ENCODE measurements around the gene NHEJ1.

NHEJ1 gene, protein sequence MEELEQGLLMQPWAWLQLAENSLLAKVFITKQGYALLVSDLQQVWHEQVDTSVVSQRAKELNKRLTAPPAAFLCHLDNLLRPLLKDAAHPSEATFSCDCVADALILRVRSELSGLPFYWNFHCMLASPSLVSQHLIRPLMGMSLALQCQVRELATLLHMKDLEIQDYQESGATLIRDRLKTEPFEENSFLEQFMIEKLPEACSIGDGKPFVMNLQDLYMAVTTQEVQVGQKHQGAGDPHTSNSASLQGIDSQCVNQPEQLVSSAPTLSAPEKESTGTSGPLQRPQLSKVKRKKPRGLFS

GRCh38 chr2:219160186-219161017, at the start of gene NHEJ1:
Gene NHEJ1 (minus strand): TSS chr2:219160815. CDS start chr2:219158362, 2,453 bp downstream.
- H3K27ac ChIP-seq (ENCODE audit: low read length), result peak within 1 kb of the TSS; percentile 62
- H3K36me3 ChIP-seq (ENCODE audit: control insufficient read depth in 2 of 2, insufficient read depth in 2 of 2, low read length in 2 of 2), result peaks cover 3 to 15% of the 10 kb centered on the region in 2 donors
- H3K4me3 ChIP-seq (ENCODE audit: low read length in 2 of 2), result peak within 1 kb of the TSS; percentile 42 to 87
- H3K9me3 ChIP-seq (ENCODE audit: control insufficient read depth in 2 of 2, low read length in 2 of 2), result no peaks in the 10 kb centered on the region
- no peaks in the 10 kb centered on the region for H3K27me3 ChIP-seq (ENCODE audit: control insufficient read depth in 1 of 2, insufficient read depth in 2 of 2, low read length in 2 of 2)
- H3K4me1 ChIP-seq (ENCODE audit: control insufficient read depth, insufficient read depth, low read length), result peaks cover 14% of the 10 kb centered on the region
- H3K9ac ChIP-seq (ENCODE audit: low read length in 2 of 2), result peak within 1 kb of the TSS; percentile 17 to 74

DNA sequence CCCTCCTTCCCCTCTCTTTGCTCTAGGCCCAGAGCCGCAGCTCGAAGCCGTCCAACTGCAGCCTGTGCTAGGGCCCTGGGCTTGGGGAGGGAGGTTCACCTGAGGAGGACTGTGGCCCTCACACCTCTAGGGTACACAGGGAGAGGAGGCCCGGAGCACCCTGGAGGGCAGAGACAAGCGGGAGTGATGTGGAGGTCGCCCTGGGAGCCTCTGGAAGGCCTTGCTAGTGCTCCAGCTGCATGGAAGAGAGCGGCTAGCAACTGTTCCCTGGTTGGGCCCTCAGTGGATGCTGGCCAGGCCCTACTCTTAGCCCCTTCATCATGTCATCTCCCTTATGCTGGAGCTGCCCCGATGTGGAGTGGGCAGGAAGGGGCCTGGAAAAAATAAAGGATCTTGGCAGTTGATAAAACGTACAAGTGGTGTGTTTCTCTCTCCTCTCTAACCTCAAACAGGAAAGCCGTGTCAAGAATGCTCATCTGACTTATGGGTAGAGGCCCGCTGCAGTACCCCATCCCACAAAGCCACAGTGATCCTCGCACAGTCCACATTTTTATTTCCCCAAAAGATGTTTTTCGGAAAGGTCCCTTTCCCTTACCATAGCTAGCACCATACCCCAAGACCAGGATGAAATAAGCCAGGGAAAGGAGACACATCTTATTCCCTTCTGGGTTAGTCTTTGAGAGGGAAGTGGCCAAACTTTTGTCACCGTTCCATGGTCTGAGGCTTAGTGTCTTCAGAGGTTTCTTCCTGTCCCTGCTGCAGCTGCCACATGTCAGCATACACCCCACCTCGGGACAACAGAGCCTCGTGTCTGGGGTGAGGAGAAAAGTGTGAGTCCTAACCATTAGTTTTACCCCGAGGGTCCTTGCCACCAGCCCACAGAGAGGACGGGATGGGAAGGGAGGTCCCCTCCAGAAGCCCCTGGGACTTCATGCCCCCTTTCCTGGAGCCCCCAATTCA, 48.9 kb upstream of the NHEJ1 start:
- H3K27ac ChIP-seq (ENCODE audit: low read length), result no peak overlapping the region
- H3K4me3 ChIP-seq (ENCODE audit: low read length in 2 of 2), result no peak overlapping the region
- peaks cover 22% of the 10 kb centered on the region for H3K4me1 ChIP-seq (ENCODE audit: control insufficient read depth, insufficient read depth, low read length)
- no peak overlapping the region for H3K9ac ChIP-seq (ENCODE audit: low read length in 2 of 2)
- no peaks in the 10 kb centered on the region for H3K27me3 ChIP-seq (ENCODE audit: control insufficient read depth in 1 of 2, insufficient read depth in 2 of 2, low read length in 2 of 2)
- no peaks in the 10 kb centered on the region for H3K9me3 ChIP-seq (ENCODE audit: control insufficient read depth in 2 of 2, low read length in 2 of 2)
- peaks cover 34 to 47% of the 10 kb centered on the region in 2 donors for H3K36me3 ChIP-seq (ENCODE audit: control insufficient read depth in 2 of 2, insufficient read depth in 2 of 2, low read length in 2 of 2)

DNA sequence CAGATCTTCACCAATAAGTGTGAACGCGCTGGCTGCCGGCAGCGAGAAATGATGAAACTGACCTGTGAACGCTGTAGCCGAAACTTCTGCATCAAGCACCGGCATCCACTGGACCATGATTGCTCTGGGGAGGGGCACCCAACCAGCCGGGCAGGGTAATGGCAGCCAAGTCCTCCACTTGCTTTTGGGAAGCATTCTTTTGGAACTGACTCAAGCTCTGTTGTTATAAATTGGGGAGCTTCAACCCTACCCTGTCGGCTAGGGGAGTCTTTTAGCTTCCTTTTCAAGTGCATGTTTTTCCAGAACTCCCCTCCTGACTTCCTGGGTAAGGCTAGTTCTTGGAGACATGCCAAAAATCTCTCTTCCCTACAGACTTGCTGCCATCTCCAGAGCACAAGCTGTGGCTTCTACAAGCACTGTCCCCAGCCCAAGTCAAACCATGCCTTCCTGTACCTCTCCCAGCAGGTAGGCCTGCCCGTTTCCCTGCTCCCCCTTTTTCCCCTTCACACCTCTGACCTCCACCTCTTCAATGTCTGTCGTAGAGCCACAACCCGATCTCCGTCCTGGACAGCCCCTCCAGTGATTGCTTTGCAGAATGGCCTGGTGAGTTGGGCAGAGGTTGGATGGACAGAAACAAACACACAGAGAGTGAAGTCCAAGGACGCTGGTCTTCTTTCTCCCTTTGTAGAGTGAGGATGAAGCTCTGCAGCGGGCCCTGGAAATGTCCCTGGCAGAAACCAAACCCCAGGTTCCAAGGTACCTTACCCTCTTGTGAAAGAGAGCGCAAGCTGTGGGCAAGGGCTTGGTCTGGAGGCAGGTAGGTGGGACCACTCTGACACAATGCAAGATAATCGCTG, 47.5 kb upstream of the NHEJ1 start:
- Histone ChIP-seq H3K9ac (ENCODE audit: low read length in 2 of 2) (peak overlapping the region; percentile 55 to 69), H3K36me3 (ENCODE audit: control insufficient read depth in 2 of 2, insufficient read depth in 2 of 2, low read length in 2 of 2) (peaks cover 22 to 33% of the 10 kb centered on the region in 2 donors), H3K27me3 (ENCODE audit: control insufficient read depth in 1 of 2, insufficient read depth in 2 of 2, low read length in 2 of 2) (no peaks in the 10 kb centered on the region), H3K27ac (ENCODE audit: low read length) (peak overlapping the region; percentile 92), H3K9me3 (ENCODE audit: control insufficient read depth in 2 of 2, low read length in 2 of 2) (no peaks in the 10 kb centered on the region), H3K4me3 (ENCODE audit: low read length in 2 of 2) (peak overlapping the region; percentile 54 to 93), H3K4me1 (ENCODE audit: control insufficient read depth, insufficient read depth, low read length) (peaks cover 22% of the 10 kb centered on the region)

DNA sequence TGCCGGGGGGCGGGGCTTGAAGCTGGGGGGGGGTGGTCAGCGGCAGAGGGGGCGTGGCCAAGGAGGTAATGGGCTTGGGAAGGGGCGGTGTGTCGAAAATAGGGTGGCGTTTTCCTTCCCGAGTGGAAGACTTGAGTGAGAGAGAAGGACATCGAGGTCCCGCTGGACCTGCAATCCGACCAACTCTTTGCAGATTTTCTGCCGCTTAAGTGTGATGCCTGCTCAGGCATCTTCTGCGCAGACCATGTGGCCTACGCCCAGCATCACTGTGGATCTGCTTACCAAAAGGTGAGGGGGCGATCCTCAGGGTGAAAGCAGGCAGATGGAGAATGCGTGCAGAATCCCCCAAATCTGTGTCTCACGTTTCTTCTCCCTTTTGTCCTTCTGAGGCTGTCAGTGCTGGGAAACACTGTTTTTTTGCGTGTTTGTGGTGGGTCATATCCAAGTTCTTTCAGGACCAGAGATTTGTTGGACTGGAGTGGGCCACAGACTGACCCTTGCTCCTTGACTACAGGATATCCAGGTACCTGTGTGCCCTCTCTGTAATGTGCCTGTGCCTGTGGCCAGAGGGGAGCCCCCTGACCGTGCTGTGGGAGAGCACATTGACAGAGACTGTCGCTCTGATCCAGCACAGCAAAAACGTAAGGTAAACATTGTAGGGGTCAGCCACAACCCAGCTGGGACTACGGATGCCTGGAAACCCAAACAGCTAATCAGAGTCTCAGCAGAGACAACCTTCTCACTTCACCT, 46.7 kb upstream of the NHEJ1 start:
- Histone ChIP-seq H3K9me3 (ENCODE audit: control insufficient read depth in 2 of 2, low read length in 2 of 2) (no peaks in the 10 kb centered on the region), H3K4me1 (ENCODE audit: control insufficient read depth, insufficient read depth, low read length) (peaks cover 22% of the 10 kb centered on the region), H3K4me3 (ENCODE audit: low read length in 2 of 2) (peak overlapping the region; percentile 54 to 93), H3K9ac (ENCODE audit: low read length in 2 of 2) (peak overlapping the region; percentile 55 to 69), H3K27me3 (ENCODE audit: control insufficient read depth in 1 of 2, insufficient read depth in 2 of 2, low read length in 2 of 2) (no peaks in the 10 kb centered on the region), H3K27ac (ENCODE audit: low read length) (peak overlapping the region; percentile 92), H3K36me3 (ENCODE audit: control insufficient read depth in 2 of 2, insufficient read depth in 2 of 2, low read length in 2 of 2) (peaks cover 22 to 28% of the 10 kb centered on the region in 2 donors)

- Histone ChIP-seq H3K36me3 (ENCODE audit: control insufficient read depth in 2 of 2, insufficient read depth in 2 of 2, low read length in 2 of 2) (peaks cover 19 to 26% of the 10 kb centered on the region in 2 donors), H3K27me3 (ENCODE audit: control insufficient read depth in 1 of 2, insufficient read depth in 2 of 2, low read length in 2 of 2) (no peaks in the 10 kb centered on the region), H3K9ac (ENCODE audit: low read length in 2 of 2) (peak within 1 kb of the TSS; percentile 93 to 96), H3K4me3 (ENCODE audit: low read length in 2 of 2) (peak within 1 kb of the TSS; percentile 90 to 93), H3K27ac (ENCODE audit: low read length) (peak within 1 kb of the TSS; percentile 92), H3K4me1 (ENCODE audit: control insufficient read depth, insufficient read depth, low read length) (peaks cover 22% of the 10 kb centered on the region), H3K9me3 (ENCODE audit: control insufficient read depth in 2 of 2, low read length in 2 of 2) (no peaks in the 10 kb centered on the region)
Measured at GRCh38 chr2:219206328-219207133, 45.9 kb upstream of the NHEJ1 start, which contains the start of gene ZFAND2B. Gene ZFAND2B (plus strand): TSS chr2:219206782. CDS start chr2:219206988, 206 bp downstream.

DNA sequence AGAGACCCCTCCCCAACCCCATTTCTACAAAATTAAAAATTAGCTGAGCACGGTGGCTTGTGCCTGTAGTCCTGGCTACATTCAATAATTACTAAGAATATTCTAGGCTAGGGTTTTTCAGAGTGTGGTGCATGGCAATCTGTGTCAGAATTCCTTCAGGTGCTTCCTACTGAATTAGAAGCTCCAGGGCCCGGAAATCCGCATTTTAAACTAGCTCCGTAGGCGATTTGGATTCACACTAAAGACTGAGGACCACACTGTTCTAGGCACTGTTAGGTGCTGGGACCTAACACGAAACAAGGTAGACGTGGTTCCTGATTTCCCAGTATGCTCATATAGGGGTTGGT, 45.3 kb upstream of the NHEJ1 start:
- peaks cover 19 to 24% of the 10 kb centered on the region in 2 donors for H3K36me3 ChIP-seq (ENCODE audit: control insufficient read depth in 2 of 2, insufficient read depth in 2 of 2, low read length in 2 of 2)
- H3K27me3 ChIP-seq (ENCODE audit: control insufficient read depth in 1 of 2, insufficient read depth in 2 of 2, low read length in 2 of 2), result no peaks in the 10 kb centered on the region
- peak overlapping the region; percentile 92 for H3K27ac ChIP-seq (ENCODE audit: low read length)
- H3K4me1 ChIP-seq (ENCODE audit: control insufficient read depth, insufficient read depth, low read length), result peaks cover 22% of the 10 kb centered on the region
- H3K4me3 ChIP-seq (ENCODE audit: low read length in 2 of 2), result peak overlapping the region; percentile 90 to 93
- H3K9me3 ChIP-seq (ENCODE audit: control insufficient read depth in 2 of 2, low read length in 2 of 2), result no peaks in the 10 kb centered on the region
- peak overlapping the region; percentile 93 to 96 for H3K9ac ChIP-seq (ENCODE audit: low read length in 2 of 2)

DNA sequence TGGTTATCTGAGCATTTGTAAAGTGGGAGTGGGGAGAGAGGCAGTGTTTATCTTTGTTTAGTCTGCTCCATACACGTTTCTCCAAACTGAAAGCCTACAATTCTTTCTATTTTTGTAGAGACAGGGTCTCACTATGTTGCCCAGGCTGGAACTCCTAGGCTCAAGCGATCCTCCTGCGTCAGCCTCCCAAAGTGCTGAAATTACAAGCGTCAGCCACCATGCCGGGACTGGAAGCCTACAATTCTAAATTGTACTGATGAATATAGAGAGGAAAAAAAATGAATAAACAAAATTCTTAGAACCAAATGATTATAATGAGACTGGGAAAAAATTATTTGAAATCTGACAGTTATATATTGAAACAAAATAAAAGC, 44.5 kb upstream of the NHEJ1 start:
- Histone ChIP-seq H3K4me3 (ENCODE audit: low read length in 2 of 2) (no peak overlapping the region), H3K36me3 (ENCODE audit: control insufficient read depth in 2 of 2, insufficient read depth in 2 of 2, low read length in 2 of 2) (peaks cover 16 to 17% of the 10 kb centered on the region in 2 donors)

DNA sequence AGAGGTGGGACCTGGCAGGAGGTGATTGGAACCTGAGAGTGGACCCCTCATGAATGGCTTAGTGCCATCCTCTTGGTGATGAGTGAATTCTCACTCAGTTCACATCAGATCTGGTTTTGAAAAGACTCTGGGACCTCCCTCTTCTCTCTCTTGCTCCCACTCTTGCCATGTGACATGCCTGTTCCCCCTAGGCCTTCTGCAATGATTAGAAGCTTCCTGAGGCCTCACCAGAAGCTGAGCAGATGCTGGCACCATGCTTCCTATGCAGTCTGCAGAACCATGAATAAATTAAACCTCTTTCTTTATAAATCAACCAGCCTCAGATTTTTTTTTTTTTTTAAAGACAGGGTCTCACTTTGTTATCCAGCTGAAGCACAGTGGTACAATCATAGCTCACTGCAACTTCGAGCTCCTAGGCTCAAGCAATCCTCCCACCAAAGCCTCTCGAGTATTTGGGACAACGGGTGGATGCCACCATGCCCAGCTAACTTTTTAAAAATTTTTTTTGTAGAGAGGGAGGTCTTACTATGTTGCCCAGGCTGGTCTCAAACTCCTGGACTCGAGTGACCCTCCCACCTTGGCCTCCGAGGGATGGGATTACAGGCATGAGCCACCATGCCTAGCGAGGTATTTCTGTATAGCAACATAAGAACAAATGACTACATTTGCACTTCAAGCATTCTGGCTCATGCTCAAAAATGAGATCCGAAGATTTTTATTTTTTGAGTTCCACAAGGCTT, 44.0 kb upstream of the NHEJ1 start:
- Histone ChIP-seq H3K4me3 (ENCODE audit: low read length in 2 of 2) (no peak overlapping the region), H3K9me3 (ENCODE audit: control insufficient read depth in 2 of 2, low read length in 2 of 2) (no peaks in the 10 kb centered on the region), H3K4me1 (ENCODE audit: control insufficient read depth, insufficient read depth, low read length) (peaks cover 22% of the 10 kb centered on the region), H3K27ac (ENCODE audit: low read length) (no peak overlapping the region), H3K9ac (ENCODE audit: low read length in 2 of 2) (no peak overlapping the region), H3K27me3 (ENCODE audit: control insufficient read depth in 1 of 2, insufficient read depth in 2 of 2, low read length in 2 of 2) (peaks cover 0 to under 1% of the 10 kb centered on the region in 2 donors), H3K36me3 (ENCODE audit: control insufficient read depth in 2 of 2, insufficient read depth in 2 of 2, low read length in 2 of 2) (peaks cover 11 to 12% of the 10 kb centered on the region in 2 donors)

More for the DNA sequence above, 44.5 kb upstream of the NHEJ1 start:
- no peaks in the 10 kb centered on the region for H3K9me3 ChIP-seq (ENCODE audit: control insufficient read depth in 2 of 2, low read length in 2 of 2)
- peaks cover 22% of the 10 kb centered on the region for H3K4me1 ChIP-seq (ENCODE audit: control insufficient read depth, insufficient read depth, low read length)
- no peaks in the 10 kb centered on the region for H3K27me3 ChIP-seq (ENCODE audit: control insufficient read depth in 1 of 2, insufficient read depth in 2 of 2, low read length in 2 of 2)
- H3K27ac ChIP-seq (ENCODE audit: low read length), result no peak overlapping the region
- no peak overlapping the region for H3K9ac ChIP-seq (ENCODE audit: low read length in 2 of 2)

All from stomach smooth muscle (tissue), 2 donors.